Mucosa of stomach (tissue), 1 donor: ENCODE measurements around the gene MT1B.
"Not testable (repeated sequence)": the region's sequence is repeated elsewhere in the genome, so short reads cannot be mapped to it uniquely, and the experiment has no call there.

Source experiments
- H3K27me3 ChIP-seq: one replicate; pipeline ENCODE4 v1.7.0; 2013; ENCODE audit warnings: mild to moderate bottlenecking, low read length; ENCODE audit not compliant: control insufficient read depth, insufficient read depth
- H3K36me3 ChIP-seq: one replicate; pipeline ENCODE4 v1.7.0; 2013; ENCODE audit warnings: low read length; ENCODE audit not compliant: control insufficient read depth, insufficient read depth
- H3K4me1 ChIP-seq: one replicate; pipeline ENCODE4 v1.7.0; 2013; ENCODE audit warnings: mild to moderate bottlenecking, low read length; ENCODE audit not compliant: control insufficient read depth, insufficient read depth
- H3K4me3 ChIP-seq: one replicate; pipeline ENCODE4 v1.7.0; 2013; ENCODE audit warnings: low read length
- H3K9ac ChIP-seq: one replicate; pipeline ENCODE4 v1.7.0; 2013; ENCODE audit warnings: mild to moderate bottlenecking, low read length, moderate library complexity
- H3K9me3 ChIP-seq: one replicate; pipeline ENCODE4 v1.7.0; 2013; ENCODE audit warnings: mild to moderate bottlenecking, low read length, moderate library complexity; ENCODE audit not compliant: control insufficient read depth
- donor health status: Pancreatic carcinoma.

MT1B gene

GRCh38 chr16:56665286-56666261 is 13.9 kb downstream of the MT1B start:
- H3K4me1 ChIP-seq = peaks cover 27% of the 10 kb centered on the region
- H3K9ac ChIP-seq = peak overlapping the region; percentile 96
- H3K9me3 ChIP-seq, H3K4me3 ChIP-seq, H3K36me3 ChIP-seq: not testable (repeated sequence)
- peaks cover 44% of the 10 kb centered on the region for H3K27me3 ChIP-seq

GRCh38 chr16:56667581-56668571 is 16.2 kb downstream of the MT1B start, which contains the start of gene MT1G:
MT1G (minus strand) TSS chr16:56668065; CDS start chr16:56667993, 72 bp downstream.
- Histone ChIP-seq H3K9ac (peak within 1 kb of the TSS; percentile 96), H3K4me1 (peaks cover 27% of the 10 kb centered on the region), H3K4me3 (peak within 1 kb of the TSS; percentile 69), H3K9me3 (no peaks in the 10 kb centered on the region), H3K36me3 (no peaks in the 10 kb centered on the region), H3K27me3 (peaks cover 39% of the 10 kb centered on the region)

GRCh38 chr16:56669005-56669839 is 17.5 kb downstream of the MT1B start, which contains the start of gene MT1H:
MT1H (plus strand) TSS chr16:56669814; CDS start chr16:56669885, 71 bp downstream.
- H3K36me3 ChIP-seq = no peaks in the 10 kb centered on the region
- H3K9me3 ChIP-seq = no peaks in the 10 kb centered on the region
- peaks cover 27% of the 10 kb centered on the region for H3K4me1 ChIP-seq
- H3K4me3 ChIP-seq = peak within 1 kb of the TSS; percentile 70
- H3K9ac ChIP-seq = peak within 1 kb of the TSS; percentile 20
- H3K27me3 ChIP-seq = peaks cover 37% of the 10 kb centered on the region

- Histone ChIP-seq H3K4me3 (peak overlapping the region; percentile 70), H3K4me1 (peaks cover 27% of the 10 kb centered on the region), H3K9me3 (no peaks in the 10 kb centered on the region), H3K9ac (peak overlapping the region; percentile 20), H3K27me3 (peaks cover 37% of the 10 kb centered on the region), H3K36me3 (no peaks in the 10 kb centered on the region)
Measured at GRCh38 chr16:56669840-56670619, 18.3 kb downstream of the MT1B start.

- H3K36me3 ChIP-seq = no peaks in the 10 kb centered on the region
- peaks cover 37% of the 10 kb centered on the region for H3K27me3 ChIP-seq
- no peaks in the 10 kb centered on the region for H3K9me3 ChIP-seq
- no peak overlapping the region for H3K4me3 ChIP-seq
- peaks cover 27% of the 10 kb centered on the region for H3K4me1 ChIP-seq
- H3K9ac ChIP-seq = no peak overlapping the region
Measured at GRCh38 chr16:56670620-56670934, 18.9 kb downstream of the MT1B start.

GRCh38 chr16:56671691-56672090 is 20.0 kb downstream of the MT1B start:
- H3K4me3 ChIP-seq, H3K36me3 ChIP-seq, H3K9ac ChIP-seq, H3K9me3 ChIP-seq: not testable (repeated sequence)
- Histone ChIP-seq H3K27me3 (peaks cover 43% of the 10 kb centered on the region), H3K4me1 (peaks cover 27% of the 10 kb centered on the region)

- not testable (repeated sequence) for H3K36me3 ChIP-seq, H3K9me3 ChIP-seq, H3K4me3 ChIP-seq, H3K9ac ChIP-seq
- peaks cover 27% of the 10 kb centered on the region for H3K4me1 ChIP-seq
- peaks cover 40% of the 10 kb centered on the region for H3K27me3 ChIP-seq
Measured at GRCh38 chr16:56672171-56672570, 20.5 kb downstream of the MT1B start.

GRCh38 chr16:56672761-56673536 is 21.3 kb downstream of the MT1B start:
- H3K4me1 ChIP-seq = peaks cover 23% of the 10 kb centered on the region
- peaks cover 34% of the 10 kb centered on the region for H3K27me3 ChIP-seq
- H3K9ac ChIP-seq = no peak overlapping the region
- no peak overlapping the region for H3K4me3 ChIP-seq
- H3K9me3 ChIP-seq = no peaks in the 10 kb centered on the region
- no peaks in the 10 kb centered on the region for H3K36me3 ChIP-seq

- Histone ChIP-seq H3K9ac (no peak overlapping the region), H3K27me3 (peaks cover 24% of the 10 kb centered on the region), H3K4me1 (peaks cover 13% of the 10 kb centered on the region), H3K36me3 (no peaks in the 10 kb centered on the region), H3K9me3 (no peaks in the 10 kb centered on the region), H3K4me3 (no peak overlapping the region)
Measured at GRCh38 chr16:56673921-56674320, 22.2 kb downstream of the MT1B start.

- not testable (repeated sequence) for H3K9me3 ChIP-seq, H3K4me3 ChIP-seq, H3K36me3 ChIP-seq, H3K9ac ChIP-seq, H3K4me1 ChIP-seq
- H3K27me3 ChIP-seq = peaks cover 19% of the 10 kb centered on the region
Measured at GRCh38 chr16:56674570-56674969, 22.9 kb downstream of the MT1B start.
